Colonic mucosa (tissue), 4 donors: ENCODE data around the gene OR7G3. TPM values are rescaled to one million over a fixed set of nuclear protein-coding genes. Genes with fewer than 3 reads are reported as not detected.
A peak's percentile ranks its signal among the peaks of the same experiment; 100 is the strongest.

Experiments used
- DNase-seq: peaks from one replicate; pipeline ENCODE4 v3.0.0-alpha.2; 2020
- H3K27ac ChIP-seq: fragments of 200-600 bp; one replicate; pipeline ENCODE4 v1.8.0; 2021
- H3K27me3 ChIP-seq: fragments of 200-600 bp; one replicate; pipeline ENCODE4 v1.8.0; 2021
- H3K36me3 ChIP-seq: fragments of 200-600 bp; one replicate; pipeline ENCODE4 v1.8.0; 2021
- H3K4me1 ChIP-seq: fragments of 200-600 bp; one replicate; pipeline ENCODE4 v1.8.0; 2021; ENCODE audit warnings: mild to moderate bottlenecking
- H3K4me3 ChIP-seq: fragments of 200-600 bp; one replicate; pipeline ENCODE4 v1.8.0; 2021
- H3K9ac ChIP-seq, 2 donors: one replicate each; pipeline ENCODE4 v1.7.0; 2013; ENCODE audit warnings: control low read depth in 2 of 2, low read depth in 2 of 2, low read length in 2 of 2
- H3K9me3 ChIP-seq: fragments of 200-600 bp; one replicate; pipeline ENCODE4 v1.8.0; 2021
- CTCF ChIP-seq: fragments of 200-600 bp; IDR thresholded peaks from one replicate; pipeline ENCODE4 v1.8.0; 2022; ENCODE audit warnings: antibody characterized with exemption, mild to moderate bottlenecking
- intact Hi-C: fragments of 100-400 bp; cut with DNase I; formaldehyde crosslinking; loops from one replicate; pipeline ENCODE4 v1.14.1; 2022
- total RNA-seq, 2 donors: library from RNA; stranded (reverse); fragmentation: NEBNext Ultra II Directional in 1 of 2; extraction: Animal tissue kit (Norgen Biotek cat#: 25700) in 1 of 2; gene quantifications; one replicate each; pipeline ENCODE4 v1.2.1, GENCODE V29; 2021
- donor health status: healthy.
- donor health status: DM: no; HTN: no; CAD: no.
- donor health status: DM: no; HTN: no; CAD: no.

OR7G3 gene
- total RNA-seq, 2 donors from 2014 or later: not detected

- intact Hi-C loops: no loop called here
- H3K36me3 ChIP-seq: peaks cover 4% of the 10 kb centered on the region
- no peak for DNase-seq
- H3K9ac ChIP-seq: no peak overlapping the region
- peaks cover 7% of the 10 kb centered on the region for H3K9me3 ChIP-seq
- no peak overlapping the region for H3K4me3 ChIP-seq
- H3K27ac ChIP-seq: no peak overlapping the region
- no peaks in the 10 kb centered on the region for H3K4me1 ChIP-seq
- TF ChIP-seq CTCF: no peak
- H3K27me3 ChIP-seq: no peaks in the 10 kb centered on the region
These were observed 23.2 kb upstream of the OR7G3 start for GRCh38 chr19:9149997-9150396.

GRCh38 chr19:9148697-9149096, 21.9 kb upstream of the OR7G3 start:
- H3K9ac ChIP-seq: no peak overlapping the region
- TF ChIP-seq CTCF: no peak
- no peak overlapping the region for H3K27ac ChIP-seq
- H3K36me3 ChIP-seq: peaks cover 4% of the 10 kb centered on the region
- no peak overlapping the region for H3K4me3 ChIP-seq
- no peaks in the 10 kb centered on the region for H3K4me1 ChIP-seq
- H3K9me3 ChIP-seq: peaks cover 7% of the 10 kb centered on the region
- intact Hi-C loops: no loop called here
- no peak for DNase-seq
- no peaks in the 10 kb centered on the region for H3K27me3 ChIP-seq

- H3K9me3 ChIP-seq: peaks cover 7% of the 10 kb centered on the region
These were observed 20.1 kb upstream of the OR7G3 start for GRCh38 chr19:9146882-9147281.

GRCh38 chr19:9144920-9145319, 18.2 kb upstream of the OR7G3 start:
- Histone ChIP-seq H3K4me3 (no peak overlapping the region), H3K36me3 (peaks cover 4% of the 10 kb centered on the region), H3K4me1 (peaks cover 6% of the 10 kb centered on the region), H3K9me3 (peaks cover 7% of the 10 kb centered on the region), H3K27ac (no peak overlapping the region), H3K27me3 (no peaks in the 10 kb centered on the region), H3K9ac (no peak overlapping the region)
- no peak for DNase-seq
- intact Hi-C loops: no loop called here
- TF ChIP-seq CTCF: no peak

More at GRCh38 chr19:9146882-9147281, 20.1 kb upstream of the OR7G3 start:
- intact Hi-C loops: no loop called here
- no peak for DNase-seq
- no peaks in the 10 kb centered on the region for H3K27me3 ChIP-seq
- H3K9ac ChIP-seq: no peak overlapping the region
- peaks cover 4% of the 10 kb centered on the region for H3K36me3 ChIP-seq
- no peak overlapping the region for H3K27ac ChIP-seq
- no peak for TF ChIP-seq CTCF
- no peaks in the 10 kb centered on the region for H3K4me1 ChIP-seq
- H3K4me3 ChIP-seq: no peak overlapping the region

- Histone ChIP-seq H3K36me3 (no peaks in the 10 kb centered on the region), H3K4me1 (peaks cover 6% of the 10 kb centered on the region), H3K9me3 (peaks cover 3% of the 10 kb centered on the region), H3K27me3 (no peaks in the 10 kb centered on the region), H3K9ac (peak within 1 kb of the TSS; percentile 94 to 96), H3K27ac (peak within 1 kb of the TSS; percentile 70), H3K4me3 (peak within 1 kb of the TSS; percentile 86)
- intact Hi-C loops: no loop called here
- peak; percentile 97 for DNase-seq
- TF ChIP-seq CTCF: no peak
These were observed 13.6 kb upstream of the OR7G3 start, which contains the start of gene ZNF317 for GRCh38 chr19:9140159-9140874. ZNF317 (plus strand) TSS chr19:9140397; CDS start chr19:9156017, 15,620 bp downstream.
